HG02870 (cell line): ENCODE results near the gene MAP2.

Experiments used
- ATAC-seq: cut with Tn5 transposase; IDR thresholded peaks from one replicate; pipeline ENCODE4 v1.9.1; 2021; ENCODE audit warnings: mild to moderate bottlenecking, moderate library complexity; ENCODE audit not compliant: unreplicated experiment

Gene MAP2

GRCh38 chr2:209422191-209422754 lies 1.6 kb upstream of the MAP2 start:
- no peak for ATAC-seq

DNA sequence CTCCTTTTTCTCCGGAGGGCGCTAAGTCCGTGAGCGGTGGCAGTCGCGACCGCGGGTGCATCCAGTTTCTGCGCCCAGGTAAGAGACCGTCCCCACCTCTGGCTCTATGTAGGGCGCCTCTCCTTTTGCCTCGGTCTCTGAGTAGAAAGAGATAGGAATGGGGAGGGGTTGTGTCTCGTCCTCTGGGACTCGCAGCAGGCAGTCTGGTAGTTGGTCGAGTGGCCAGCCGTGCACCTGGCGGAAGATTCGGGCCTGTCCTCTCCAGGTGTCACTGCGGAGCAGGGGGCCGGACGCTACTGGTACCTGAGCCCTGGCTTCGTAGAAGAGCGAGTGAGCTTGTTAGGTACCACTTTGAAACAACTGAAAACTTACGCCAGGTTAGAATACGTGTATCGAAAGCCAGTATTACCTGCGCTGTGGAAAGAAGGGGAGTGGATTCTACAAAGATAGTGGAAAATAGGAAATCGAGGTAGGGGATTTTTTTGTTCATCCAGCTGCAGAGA lies 403 bp downstream of the MAP2 start:
- ATAC-seq = peak; percentile 23

GRCh38 chr2:209424781-209425470 lies 1.1 kb downstream of the MAP2 start:
- no peak for ATAC-seq

GRCh38 chr2:209425471-209426071 lies 1.7 kb downstream of the MAP2 start:
- peak; percentile 35 for ATAC-seq

- no peak for ATAC-seq
Observed at GRCh38 chr2:209426432-209426831, 2.6 kb downstream of the MAP2 start.

- no peak for ATAC-seq
Observed at GRCh38 chr2:209431701-209432100, 7.9 kb downstream of the MAP2 start.

GRCh38 chr2:209441541-209441940 lies 17.7 kb downstream of the MAP2 start:
- ATAC-seq = no peak

GRCh38 chr2:209442939-209443338 lies 19.1 kb downstream of the MAP2 start:
- no peak for ATAC-seq

DNA sequence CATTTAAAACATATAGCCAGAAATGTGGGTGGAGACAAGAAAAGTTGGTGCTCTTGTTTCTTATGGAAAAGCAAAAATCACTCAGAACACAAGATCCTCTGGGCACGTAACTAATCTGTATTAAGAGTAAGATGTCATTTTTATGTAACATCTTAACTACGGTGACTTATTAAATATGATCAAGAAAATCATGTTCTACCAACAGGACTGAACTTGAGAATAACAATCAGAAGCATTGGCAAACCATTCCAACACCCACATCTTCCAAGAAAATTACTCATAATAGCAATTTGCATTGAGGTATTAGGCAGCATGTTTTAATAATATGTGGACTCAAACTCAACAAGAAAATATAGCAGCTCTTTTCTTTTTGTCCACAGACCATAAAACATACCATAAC lies 21.6 kb downstream of the MAP2 start:
- no peak for ATAC-seq

- ATAC-seq = no peak
Observed at GRCh38 chr2:209451209-209451834, 27.5 kb downstream of the MAP2 start.

GRCh38 chr2:209456489-209456888 lies 32.6 kb downstream of the MAP2 start:
- ATAC-seq = no peak

DNA sequence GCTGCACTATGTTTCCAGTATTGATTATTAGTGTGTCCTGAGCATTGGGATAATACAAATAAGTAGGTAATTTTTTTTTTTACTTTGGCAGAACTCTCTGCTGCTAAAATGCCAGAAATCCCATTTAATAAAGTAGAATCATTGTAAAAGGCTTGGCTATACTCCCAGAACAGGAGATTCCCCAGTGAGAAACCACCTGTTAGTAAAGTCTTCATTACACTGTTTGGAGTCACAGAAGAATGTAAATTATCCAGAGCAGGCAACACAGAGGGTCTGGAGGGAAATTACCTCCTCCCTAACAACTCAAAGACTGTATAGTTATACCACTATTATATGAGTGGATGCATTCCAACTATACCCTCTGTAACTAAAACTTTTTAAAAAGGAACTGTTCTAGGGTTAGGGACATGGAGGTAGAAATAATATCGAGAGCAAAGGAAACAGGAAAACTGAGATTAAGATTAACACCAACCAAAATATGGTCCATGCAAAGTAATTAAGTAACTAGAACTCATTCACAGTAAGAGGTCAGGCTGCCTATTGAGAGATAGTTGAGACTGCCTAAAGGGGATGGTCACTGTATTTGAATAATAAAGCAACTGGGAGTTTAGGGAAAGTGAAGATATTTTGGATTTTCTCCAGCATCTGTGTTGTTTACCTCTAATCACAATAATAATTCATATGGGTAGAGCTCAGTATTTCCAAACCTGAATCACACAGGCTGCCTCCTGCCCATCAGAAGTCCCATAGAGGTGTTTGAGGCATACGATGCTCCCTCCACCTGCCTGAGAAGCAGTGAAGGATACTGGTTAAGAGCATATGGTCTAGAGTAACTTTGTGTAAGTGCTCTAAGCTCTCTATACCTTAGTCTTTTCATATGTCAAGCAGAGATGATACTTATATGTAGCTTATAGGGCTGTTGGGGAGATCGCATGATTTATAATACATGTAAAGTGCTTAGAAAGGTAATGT lies 34.4 kb downstream of the MAP2 start:
- no peak for ATAC-seq

DNA sequence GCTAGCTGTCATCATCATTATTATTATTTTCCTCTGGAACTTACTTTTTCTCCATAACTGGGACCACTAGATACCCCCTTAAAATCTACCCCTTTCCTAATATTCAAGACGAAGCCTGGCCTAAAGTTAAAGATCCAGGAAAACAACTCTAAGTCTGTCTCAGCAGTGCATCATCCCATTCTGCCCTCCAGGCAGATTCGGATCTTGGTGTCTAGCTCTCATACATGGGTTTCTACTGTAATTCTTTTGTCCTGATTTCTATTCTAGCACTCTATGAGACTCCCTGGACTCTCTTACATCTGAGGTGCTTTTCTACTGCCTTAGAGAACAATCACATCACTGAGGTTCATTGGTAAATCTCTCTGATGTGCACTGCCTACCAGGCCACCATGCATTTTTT lies 35.5 kb downstream of the MAP2 start:
- ATAC-seq = no peak

DNA sequence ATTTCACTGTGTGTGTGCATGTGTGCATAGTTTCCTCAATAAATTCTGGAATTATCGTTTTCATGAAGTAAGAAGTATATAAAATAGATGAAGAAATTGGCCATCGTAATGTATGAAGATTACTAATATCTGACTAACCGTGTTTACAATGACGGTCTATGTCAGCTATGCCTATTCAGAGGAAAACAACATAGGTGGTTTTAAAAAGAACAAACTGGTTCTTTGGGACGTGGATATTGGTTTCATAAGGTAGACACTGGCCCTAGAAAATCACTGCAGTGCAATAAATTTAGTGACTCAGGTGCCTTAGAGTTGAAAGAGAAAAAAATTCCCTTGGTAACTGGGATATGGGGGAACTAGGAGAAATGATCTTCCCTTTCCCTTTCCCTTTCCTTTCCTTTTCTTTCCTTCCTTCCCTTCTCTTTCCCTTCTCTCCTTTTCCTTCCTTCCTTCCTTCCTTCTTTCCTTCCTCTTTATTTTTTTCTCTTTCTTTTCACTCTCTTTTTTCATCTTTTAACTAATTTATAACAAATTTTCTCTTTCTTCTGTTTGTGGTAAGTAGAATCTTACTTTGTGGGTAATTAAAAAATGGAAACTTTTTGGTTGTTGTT lies 36.4 kb downstream of the MAP2 start:
- no peak for ATAC-seq

DNA sequence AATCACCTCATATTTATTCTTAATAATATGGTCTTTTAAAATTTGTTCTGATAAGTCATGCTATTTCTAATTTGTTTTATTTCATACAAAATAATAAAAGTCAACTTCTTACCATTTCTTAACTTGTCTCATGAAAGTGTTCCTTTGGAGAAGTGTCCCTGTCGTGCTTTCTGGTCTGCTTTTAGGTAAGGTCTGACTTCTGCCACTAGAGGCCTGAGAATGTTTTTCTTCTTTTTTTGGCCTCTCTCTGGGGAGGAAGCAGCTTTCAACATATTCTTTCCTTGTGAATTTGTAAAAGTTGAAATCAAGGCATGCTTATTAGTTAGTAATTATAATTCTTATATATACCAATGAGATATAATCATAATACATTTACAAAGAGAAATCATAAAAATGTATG lies 39.4 kb downstream of the MAP2 start:
- ATAC-seq = no peak

- no peak for ATAC-seq
Observed at GRCh38 chr2:209463835-209464234, 40.0 kb downstream of the MAP2 start.

GRCh38 chr2:209468846-209469245 lies 45.0 kb downstream of the MAP2 start:
- ATAC-seq = no peak

DNA sequence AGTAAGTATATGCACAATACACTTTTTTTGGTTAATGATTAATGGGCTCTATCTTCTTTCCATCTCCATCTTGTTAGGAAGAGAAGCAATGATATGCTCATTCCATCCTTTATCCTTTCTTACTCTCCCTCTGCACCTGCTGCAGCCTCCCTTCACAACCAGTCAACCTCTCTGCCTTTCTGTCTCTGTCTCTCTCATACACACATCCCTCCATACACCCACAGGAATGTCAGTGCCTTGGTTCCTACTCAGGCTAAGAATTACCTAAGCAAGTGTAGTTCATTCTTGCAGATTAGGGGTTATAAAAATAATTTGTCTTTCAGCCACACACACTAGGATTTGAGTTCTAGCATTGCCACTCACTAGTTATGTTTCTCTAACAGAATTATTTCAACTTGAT lies 45.6 kb downstream of the MAP2 start:
- ATAC-seq = no peak

- no peak for ATAC-seq
Observed at GRCh38 chr2:209470466-209470865, 46.6 kb downstream of the MAP2 start.

GRCh38 chr2:209471037-209471436 lies 47.2 kb downstream of the MAP2 start:
- no peak for ATAC-seq
